Uterus (tissue), 4 donors: ENCODE data around the gene MAP4K3. TPM values are rescaled to one million over a fixed set of nuclear protein-coding genes. Genes with fewer than 3 reads are reported as not detected.
A peak's percentile ranks its signal among the peaks of the same experiment; 100 is the strongest.

Experiments used
- DNase-seq, 2 donors: peaks; one replicate each; pipeline ENCODE4 v3.0.0-alpha.2; 2019 to 2020
- H3K27ac ChIP-seq, 2 donors: fragments of 200-600 bp; sonication (generic); 1 replicate in 1 of 2; 2 replicates in 1 of 2; pipeline ENCODE4 v1.5.1; 2016 to 2018
- H3K27me3 ChIP-seq, 2 donors: fragments of 200-600 bp; sonication (generic); one replicate each; pipeline ENCODE4 v1.5.1; 2018 to 2019; ENCODE audit warnings: control low read depth in 1 of 2
- H3K36me3 ChIP-seq, 2 donors: fragments of 200-600 bp; sonication (generic); one replicate each; pipeline ENCODE4 v1.5.1; 2019; ENCODE audit warnings: control low read depth in 1 of 2
- H3K4me1 ChIP-seq, 2 donors: fragments of 200-600 bp; sonication (generic); one replicate each; pipeline ENCODE4 v1.5.1; 2018 to 2019; ENCODE audit warnings: control low read depth in 1 of 2
- H3K4me3 ChIP-seq, 2 donors: fragments of 200-600 bp; sonication (generic); 1 replicate in 1 of 2; 2 replicates in 1 of 2; pipeline ENCODE4 v1.5.1; 2018 to 2019; ENCODE audit warnings: mild to moderate bottlenecking in 1 of 2
- H3K9me3 ChIP-seq, 2 donors: fragments of 200-600 bp; sonication (generic); one replicate each; pipeline ENCODE4 v1.5.1; 2019; ENCODE audit warnings: control low read depth in 1 of 2
- CTCF ChIP-seq, 4 experiments: fragments of 200-600 bp in 2 of 4; fragments of 450-650 bp in 2 of 4; sonication (generic) in 2 of 4; IDR thresholded peaks; one replicate each; pipeline ENCODE4 v1.5.1; 2016 to 2019; ENCODE audit warnings: antibody characterized with exemption in 4 of 4, mild to moderate bottlenecking in 2 of 4, moderate library complexity in 1 of 4
- POLR2A ChIP-seq, 2 donors: fragments of 450-650 bp; IDR thresholded peaks; one replicate each; pipeline ENCODE4 v1.6.1; 2016; ENCODE audit warnings: antibody characterized with exemption in 2 of 2, mild to moderate bottlenecking in 1 of 2, moderate library complexity in 1 of 2
- intact Hi-C: fragments of 100-400 bp; cut with DNase I; formaldehyde crosslinking; loops from one replicate; pipeline ENCODE4 v1.15.1; 2023; ENCODE audit warnings: low total_unique reads
- total RNA-seq, 4 donors: library from RNA; depleted of rRNA in 3 of 4; stranded (reverse); fragments of >200 nt in 3 of 4; gene quantifications; one replicate each; pipeline versions ENCODE4 v1.1.0 to v1.2.4, GENCODE V29; 2014 to 2023
- donor health status: DM: yes; HTN: yes; CAD: no.

The MAP4K3 gene
- total RNA-seq, 4 donors from 2014 or later = 31.5 to 110 (median 72.3) TPM

- no peak for TF ChIP-seq CTCF (IDR thresholded peaks at IDR 0.05)
- TF ChIP-seq POLR2A (IDR thresholded peaks at IDR 0.05) = no peak
- no peak for DNase-seq
- no peaks in the 10 kb centered on the region for H3K27me3 ChIP-seq
- H3K4me3 ChIP-seq = peak within 1 kb of the TSS in 1 of 2 donors; percentile 11
- H3K9me3 ChIP-seq = no peaks in the 10 kb centered on the region
- H3K27ac ChIP-seq = no peak within 1 kb of the TSS
- no peaks in the 10 kb centered on the region for H3K4me1 ChIP-seq
- no peaks in the 10 kb centered on the region for H3K36me3 ChIP-seq
- intact Hi-C loops = no loop called here
Measured at GRCh38 chr2:39243469-39244123, 193.5 kb downstream of the MAP4K3 start, which contains the start of gene CDKL4. Gene CDKL4 (minus strand): TSS chr2:39243970.

- no peak overlapping the region for H3K4me3 ChIP-seq
- no peaks in the 10 kb centered on the region for H3K27me3 ChIP-seq
- H3K36me3 ChIP-seq = no peaks in the 10 kb centered on the region
- H3K9me3 ChIP-seq = no peaks in the 10 kb centered on the region
- H3K27ac ChIP-seq = no peak overlapping the region
- TF ChIP-seq POLR2A (IDR thresholded peaks at IDR 0.05) (no peak), CTCF (IDR thresholded peaks at IDR 0.05) (no peak)
- intact Hi-C loops = no loop called here
- no peaks in the 10 kb centered on the region for H3K4me1 ChIP-seq
- DNase-seq = no peak
Measured at GRCh38 chr2:39241588-39241987, 195.5 kb downstream of the MAP4K3 start.

GRCh38 chr2:39240758-39241157 lies 196.3 kb downstream of the MAP4K3 start:
- Histone ChIP-seq H3K36me3 (no peaks in the 10 kb centered on the region), H3K9me3 (no peaks in the 10 kb centered on the region), H3K27ac (no peak overlapping the region), H3K4me1 (no peaks in the 10 kb centered on the region), H3K4me3 (no peak overlapping the region), H3K27me3 (no peaks in the 10 kb centered on the region)
- intact Hi-C loops = no loop called here
- no peak for DNase-seq
- TF ChIP-seq CTCF (IDR thresholded peaks at IDR 0.05) (no peak), POLR2A (IDR thresholded peaks at IDR 0.05) (no peak)

- no peak overlapping the region for H3K27ac ChIP-seq
- no peak for DNase-seq
- no peaks in the 10 kb centered on the region for H3K4me1 ChIP-seq
- TF ChIP-seq CTCF (IDR thresholded peaks at IDR 0.05) (no peak), POLR2A (IDR thresholded peaks at IDR 0.05) (no peak)
- H3K4me3 ChIP-seq = no peak overlapping the region
- no peaks in the 10 kb centered on the region for H3K36me3 ChIP-seq
- H3K9me3 ChIP-seq = no peaks in the 10 kb centered on the region
- intact Hi-C loops = no loop called here
- no peaks in the 10 kb centered on the region for H3K27me3 ChIP-seq
Measured at GRCh38 chr2:39234754-39235153, 202.3 kb downstream of the MAP4K3 start.

GRCh38 chr2:39232141-39232540 lies 204.9 kb downstream of the MAP4K3 start:
- H3K4me3 ChIP-seq = no peak overlapping the region
- no peaks in the 10 kb centered on the region for H3K9me3 ChIP-seq
- H3K36me3 ChIP-seq = no peaks in the 10 kb centered on the region
- intact Hi-C loops = no loop called here
- H3K27me3 ChIP-seq = no peaks in the 10 kb centered on the region
- no peak overlapping the region for H3K27ac ChIP-seq
- no peaks in the 10 kb centered on the region for H3K4me1 ChIP-seq
- DNase-seq = no peak
- TF ChIP-seq CTCF (IDR thresholded peaks at IDR 0.05) (no peak), POLR2A (IDR thresholded peaks at IDR 0.05) (no peak)
